Prostate gland (tissue), 2 donors: ENCODE measurements around the gene KIDINS220. TPM values are rescaled to one million over a fixed set of nuclear protein-coding genes. Genes with fewer than 3 reads are reported as not detected.
A peak's percentile ranks its signal among the peaks of the same experiment; 100 is the strongest.

Experiments used
- DNase-seq: peaks from one replicate; pipeline ENCODE4 v3.0.0-alpha.2; 2019; ENCODE audit warnings: low spot score
- H3K27ac ChIP-seq, 2 donors: fragments of 200-600 bp; sonication (generic); 2 replicates each; pipeline ENCODE4 v1.5.1; 2017 to 2019
- H3K27me3 ChIP-seq: fragments of 200-600 bp; sonication (generic); replicated peaks from 2 replicates; pipeline ENCODE4 v1.5.1; 2019; ENCODE audit not compliant: insufficient read depth
- H3K36me3 ChIP-seq, 2 donors: fragments of 200-600 bp; sonication (generic); 1 replicate in 1 of 2; 2 replicates in 1 of 2; pipeline versions ENCODE4 v1.5.1 to v1.8.1; 2017 to 2019
- H3K4me1 ChIP-seq: fragments of 200-600 bp; sonication (generic); replicated peaks from 2 replicates; pipeline ENCODE4 v1.5.1; 2019
- H3K4me3 ChIP-seq, 2 donors: fragments of 200-600 bp; sonication (generic); 2 replicates each; pipeline ENCODE4 v1.5.1; 2017 to 2019
- H3K9me3 ChIP-seq: fragments of 200-600 bp; sonication (generic); 2 replicates; pipeline ENCODE4 v1.5.1; 2017
- CTCF ChIP-seq, 4 experiments: fragments of 200-600 bp in 2 of 4; fragments of 450-650 bp in 2 of 4; sonication (generic) in 2 of 4; IDR thresholded peaks; 1 replicate in 3 of 4; 2 replicates in 1 of 4; pipeline ENCODE4 v1.5.1; 2016 to 2019; ENCODE audit warnings: antibody characterized with exemption in 4 of 4, mild to moderate bottlenecking in 2 of 4, moderate library complexity in 2 of 4
- POLR2A ChIP-seq: fragments of 450-650 bp; IDR thresholded peaks from one replicate; pipeline ENCODE4 v1.6.1; 2016; ENCODE audit warnings: antibody characterized with exemption, mild to moderate bottlenecking
- POLR2AphosphoS5 ChIP-seq: sonication (generic); formaldehyde crosslinking; IDR thresholded peaks from one replicate; pipeline ENCODE4 v1.6.1; 2017; ENCODE audit warnings: antibody characterized with exemption
- WGBS: methylation state at CpG from one replicate; pipeline ENCODE4 v1.1.5; 2018; 5-methylcytosine and 5-hydroxymethylcytosine counted together
- intact Hi-C: fragments of 100-400 bp; cut with DNase I; formaldehyde crosslinking; loops from one replicate; pipeline ENCODE4 v1.14.2; 2022
- total RNA-seq, 2 donors: library from RNA; depleted of rRNA; stranded (reverse); fragments of >200 nt; gene quantifications; one replicate each; pipeline ENCODE4 v1.1.0, GENCODE V29; 2016

The KIDINS220 gene
- total RNA-seq, 2 donors from 2014 or later = 46.2 to 84.5 TPM

- no peak for DNase-seq
- no peaks in the 10 kb centered on the region for H3K4me1 ChIP-seq
- no peaks in the 10 kb centered on the region for H3K9me3 ChIP-seq
- no peaks in the 10 kb centered on the region for H3K27me3 ChIP-seq
- 91% methylated on average over 2 of the region's 2 CpGs for WGBS
- H3K27ac ChIP-seq = no peak overlapping the region
- no peak overlapping the region for H3K4me3 ChIP-seq
- TF ChIP-seq POLR2A = no peak
- TF ChIP-seq CTCF (IDR thresholded peaks at IDR 0.05) = no peak
- TF ChIP-seq POLR2AphosphoS5 = no peak
- no peaks in the 10 kb centered on the region for H3K36me3 ChIP-seq
- intact Hi-C loops = no loop called here
Measured at GRCh38 chr2:8827729-8828128, 9.7 kb downstream of the KIDINS220 start.

DNA sequence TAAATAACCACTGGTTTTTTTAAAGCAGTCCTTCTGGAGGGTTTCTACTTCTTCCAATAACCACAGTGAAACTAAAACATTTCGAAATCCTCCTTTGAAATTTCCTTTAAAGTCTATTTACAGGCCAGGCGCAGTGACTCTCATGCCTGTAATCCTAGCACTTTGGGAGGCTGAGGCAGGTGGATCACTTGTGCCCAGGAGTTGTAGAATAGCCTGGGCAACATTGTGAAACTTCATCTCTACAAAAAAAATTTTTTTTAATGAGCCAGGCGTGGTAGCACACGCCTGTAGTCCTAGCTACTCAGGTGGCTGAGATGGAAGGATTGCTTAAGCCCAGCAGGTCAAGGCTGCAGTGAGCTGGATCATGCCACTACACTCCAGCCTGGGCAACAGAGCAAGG, 15.2 kb downstream of the KIDINS220 start:
- Histone ChIP-seq H3K4me3 (no peak overlapping the region), H3K27ac (peak overlapping the region; percentile 2 to 32), H3K9me3 (no peaks in the 10 kb centered on the region), H3K4me1 (no peaks in the 10 kb centered on the region), H3K27me3 (no peaks in the 10 kb centered on the region), H3K36me3 (no peaks in the 10 kb centered on the region)
- WGBS = 57% methylated on average over 4 of the region's 4 CpGs
- no peak for DNase-seq
- intact Hi-C loops = no loop called here
- TF ChIP-seq POLR2A = no peak

DNA sequence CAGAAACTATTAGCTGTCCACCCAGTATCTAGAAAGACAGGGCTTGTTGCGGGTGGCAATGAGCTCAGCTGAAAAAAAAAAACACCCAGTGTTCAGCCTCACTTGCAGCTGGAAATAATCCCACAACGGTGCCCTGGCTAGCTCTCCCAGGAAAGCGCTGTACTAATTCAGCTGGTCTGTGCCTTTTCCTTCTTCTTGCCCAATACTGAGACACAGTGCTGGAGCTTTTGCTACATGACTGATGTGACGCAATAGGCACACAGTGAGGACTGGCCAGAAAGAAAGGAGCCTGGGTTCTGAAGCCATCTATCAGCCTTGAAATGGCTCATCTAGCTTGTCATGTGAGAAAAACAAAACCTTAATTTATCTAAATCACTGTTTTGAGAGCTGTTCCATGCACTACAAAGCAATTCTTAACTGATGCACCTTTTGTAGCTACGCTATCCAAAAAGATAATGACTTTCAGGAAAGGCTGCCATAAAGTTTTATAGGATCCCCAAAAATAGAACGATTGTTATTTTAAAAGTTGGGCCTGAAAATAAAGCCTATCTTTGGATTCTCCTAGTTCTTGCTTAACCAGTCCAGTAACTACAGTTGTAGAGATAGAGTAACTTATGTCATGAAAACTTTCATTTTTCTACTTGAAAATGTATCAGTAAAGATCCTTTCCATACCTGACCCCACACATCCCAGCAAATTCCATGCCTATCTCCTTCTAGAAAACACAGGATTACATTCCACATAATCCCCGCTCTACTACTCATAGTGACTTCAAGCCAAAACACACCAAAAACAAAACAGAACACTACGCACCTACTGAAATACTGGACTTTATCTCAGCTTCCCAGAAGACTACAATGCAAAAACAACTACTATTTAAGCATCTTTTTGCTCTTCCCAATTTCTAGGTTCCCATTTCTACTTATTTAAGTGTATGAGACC, 15.9 kb downstream of the KIDINS220 start:
- H3K9me3 ChIP-seq = no peaks in the 10 kb centered on the region
- H3K4me1 ChIP-seq = no peaks in the 10 kb centered on the region
- DNase-seq = peak; percentile 40
- TF ChIP-seq POLR2AphosphoS5 (peak; percentile 29), POLR2A (no peak), CTCF (IDR thresholded peaks at IDR 0.05) (no peak)
- intact Hi-C loops = no loop called here
- no peak overlapping the region for H3K4me3 ChIP-seq
- peak overlapping the region; percentile 2 to 32 for H3K27ac ChIP-seq
- H3K27me3 ChIP-seq = no peaks in the 10 kb centered on the region
- 41% methylated on average over 8 of the region's 8 CpGs for WGBS
- no peaks in the 10 kb centered on the region for H3K36me3 ChIP-seq

DNA sequence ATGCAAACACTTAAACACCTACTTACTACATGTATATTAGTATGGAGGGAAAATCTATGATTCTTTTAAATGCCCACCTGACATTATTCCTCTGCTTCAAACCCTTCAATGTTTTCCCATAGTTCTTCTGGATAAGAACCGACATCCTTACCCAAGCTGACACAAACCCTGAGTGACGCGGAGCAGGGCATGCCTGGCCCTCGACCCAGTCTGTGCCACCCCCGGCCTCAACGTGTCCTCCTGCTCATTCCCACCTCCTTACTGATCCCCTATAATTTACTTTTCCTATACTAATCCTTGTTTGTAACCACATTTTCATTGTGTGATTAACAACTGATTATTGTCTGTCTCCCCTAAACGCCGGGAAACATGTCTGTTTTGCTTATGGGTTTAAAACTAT, 17.5 kb downstream of the KIDINS220 start:
- Histone ChIP-seq H3K36me3 (no peaks in the 10 kb centered on the region), H3K4me1 (no peaks in the 10 kb centered on the region), H3K27ac (no peak overlapping the region), H3K9me3 (no peaks in the 10 kb centered on the region), H3K27me3 (no peaks in the 10 kb centered on the region), H3K4me3 (no peak overlapping the region)
- intact Hi-C loops = no loop called here
- no peak for DNase-seq
- TF ChIP-seq POLR2AphosphoS5 = no peak
- TF ChIP-seq CTCF (IDR thresholded peaks at IDR 0.05) = no peak
- WGBS = 86% methylated on average over 8 of the region's 8 CpGs

DNA sequence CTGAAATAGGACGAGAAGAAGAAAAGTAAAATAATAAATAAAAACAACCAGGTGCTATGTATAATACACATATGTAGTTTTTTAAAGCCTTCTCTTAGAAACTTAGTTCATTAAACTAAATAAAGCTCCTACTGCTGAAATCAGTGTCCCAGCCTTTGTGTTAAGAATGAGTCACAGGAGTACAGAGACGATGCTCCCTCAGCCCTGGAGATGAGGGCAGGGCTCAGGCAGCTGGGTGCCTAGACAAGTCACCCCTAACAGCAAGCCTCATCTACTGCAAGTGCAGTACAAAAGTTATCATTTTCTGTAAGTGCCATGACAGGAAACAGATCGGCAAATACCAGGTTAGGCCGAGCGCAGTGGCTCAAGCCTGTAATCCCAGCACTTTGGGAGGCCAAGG, 18.2 kb downstream of the KIDINS220 start:
- Histone ChIP-seq H3K4me3 (no peak overlapping the region), H3K27me3 (no peaks in the 10 kb centered on the region), H3K36me3 (no peaks in the 10 kb centered on the region), H3K27ac (no peak overlapping the region), H3K4me1 (no peaks in the 10 kb centered on the region), H3K9me3 (no peaks in the 10 kb centered on the region)
- TF ChIP-seq POLR2AphosphoS5 (no peak), POLR2A (no peak), CTCF (IDR thresholded peaks at IDR 0.05) (no peak)
- DNase-seq = no peak
- intact Hi-C loops = no loop called here
- WGBS = 89% methylated on average over 5 of the region's 5 CpGs
